GM23338 (cell line): ENCODE data around the gene TRAF3. TPM values are rescaled to one million over a fixed set of nuclear protein-coding genes. Genes with fewer than 3 reads are reported as not detected.
A peak's percentile ranks its signal among the peaks of the same experiment; 100 is the strongest.

Source experiments
- ATAC-seq: fragments of 200-7000 bp; cut with Tn5 transposase; 3 replicates; pipeline ENCODE4 v1.9.1; 2020
- DNase-seq: peaks from one replicate; pipeline ENCODE4 v3.0.0-alpha.2; 2015; ENCODE audit warnings: low spot score
- H2AFZ ChIP-seq: fragments of 200-600 bp; sonication (generic); 2 replicates; pipeline ENCODE4 v1.8.0; 2016; ENCODE audit warnings: antibody characterized with exemption, mild to moderate bottlenecking, moderate library complexity
- H3F3A ChIP-seq: fragments of 200-600 bp; sonication (generic); replicated peaks from 2 replicates; pipeline ENCODE4 v1.8.0; 2017; ENCODE audit warnings: antibody characterized with exemption, mixed run types, low read depth
- H3K27ac ChIP-seq: fragments of 200-600 bp; sonication (generic); 2 replicates; pipeline ENCODE4 v1.6.1; 2016; ENCODE audit warnings: low read depth
- H3K27me3 ChIP-seq: fragments of 200-600 bp; sonication (generic); 2 replicates; pipeline ENCODE4 v1.8.0; 2016; ENCODE audit warnings: mild to moderate bottlenecking, mixed run types, moderate library complexity; ENCODE audit not compliant: insufficient read depth
- H3K36me3 ChIP-seq: fragments of 200-600 bp; sonication (generic); 2 replicates; pipeline ENCODE4 v1.8.0; 2016; ENCODE audit warnings: mild to moderate bottlenecking; ENCODE audit not compliant: insufficient read depth
- H3K4me1 ChIP-seq: fragments of 200-600 bp; sonication (generic); 2 replicates; pipeline ENCODE4 v1.8.0; 2016; ENCODE audit warnings: mild to moderate bottlenecking, moderate library complexity; ENCODE audit not compliant: insufficient read depth
- H3K4me2 ChIP-seq: fragments of 200-600 bp; sonication (generic); 2 replicates; pipeline ENCODE4 v1.7.1; 2017; ENCODE audit warnings: mixed run types
- H3K4me3 ChIP-seq: fragments of 200-600 bp; sonication (generic); 2 replicates; pipeline ENCODE4 v1.6.1; 2016; ENCODE audit warnings: mixed run types
- H3K79me2 ChIP-seq: fragments of 200-600 bp; sonication (generic); replicated peaks from 2 replicates; pipeline ENCODE4 v1.8.0; 2017; ENCODE audit warnings: mild to moderate bottlenecking; ENCODE audit not compliant: insufficient read depth
- H3K9me2 ChIP-seq: fragments of 200-600 bp; sonication (generic); 2 replicates; pipeline ENCODE4 v1.8.0; 2017; ENCODE audit not compliant: insufficient read depth
- H4K20me1 ChIP-seq: fragments of 200-600 bp; sonication (generic); replicated peaks from 2 replicates; pipeline ENCODE4 v1.8.0; 2017; ENCODE audit warnings: mild to moderate bottlenecking; ENCODE audit not compliant: insufficient read depth
- H3K27ac Mint-ChIP-seq: 2 replicates; pipeline ENCODE4 v1.8.0; 2020; ENCODE audit warnings: inconsistent platforms, mild to moderate bottlenecking, moderate library complexity, mixed read lengths
- H3K27me3 Mint-ChIP-seq: 3 replicates; pipeline ENCODE4 v1.8.0; 2022; ENCODE audit warnings: low read depth, mild to moderate bottlenecking, moderate library complexity, mixed read lengths, inconsistent platforms; ENCODE audit not compliant: insufficient read depth, poor library complexity
- H3K36me3 Mint-ChIP-seq: 3 replicates; pipeline ENCODE4 v1.8.0; 2021; ENCODE audit warnings: low read depth, mild to moderate bottlenecking, inconsistent platforms, moderate library complexity, mixed read lengths
- H3K4me1 Mint-ChIP-seq: 3 replicates; pipeline ENCODE4 v1.8.0; 2020; ENCODE audit warnings: mild to moderate bottlenecking, inconsistent platforms, mixed read lengths
- H3K4me3 Mint-ChIP-seq: 3 replicates; pipeline ENCODE4 v1.8.0; 2021; ENCODE audit warnings: moderate library complexity, mild to moderate bottlenecking, inconsistent platforms, mixed read lengths
- H3K9me3 Mint-ChIP-seq: 3 replicates; pipeline ENCODE4 v1.8.0; 2020; ENCODE audit warnings: moderate library complexity, mild to moderate bottlenecking, inconsistent platforms, mixed read lengths
- CREB1 ChIP-seq: fragments of 250-450 bp; sonication (Bioruptor Pico); IDR thresholded peaks from 2 replicates; pipeline ENCODE4 v1.5.0; 2020; ENCODE audit warnings: low read depth, mild to moderate bottlenecking, moderate library complexity
- CTCF ChIP-seq, 2 experiments: fragments of 200-600 bp in 1 of 2; sonication (generic) in 1 of 2; conservative IDR thresholded peaks; 2 replicates each; pipeline versions ENCODE4 v1.5.1 to v1.6.1; 2016 to 2017; ENCODE audit warnings: antibody characterized with exemption in 2 of 2, low read depth in 2 of 2, mild to moderate bottlenecking in 2 of 2, moderate library complexity in 1 of 2
- EZH2 ChIP-seq: fragments of 200-600 bp; sonication (generic); IDR thresholded peaks from one replicate; pipeline ENCODE4 v1.8.0; 2017; ENCODE audit warnings: antibody characterized with exemption, mild to moderate bottlenecking, low read depth; ENCODE audit not compliant: unreplicated experiment
- EZH2phosphoT487 ChIP-seq: fragments of 200-600 bp; sonication (generic); IDR thresholded peaks from one replicate; pipeline ENCODE4 v1.8.1; 2018; ENCODE audit warnings: antibody characterized with exemption; ENCODE audit not compliant: unreplicated experiment
- JUNB ChIP-seq: IDR thresholded peaks from one replicate; pipeline ENCODE4 v1.6.1; 2016; ENCODE audit warnings: antibody characterized with exemption; ENCODE audit not compliant: unreplicated experiment
- NANOG ChIP-seq: IDR thresholded peaks from 2 replicates; pipeline ENCODE4 v1.6.1; 2016; ENCODE audit warnings: antibody characterized with exemption, borderline replicate concordance
- POLR2AphosphoS5 ChIP-seq: IDR thresholded peaks from 2 replicates; pipeline ENCODE4 v1.6.1; 2016; ENCODE audit warnings: antibody characterized with exemption, low read depth
- REST ChIP-seq: IDR thresholded peaks from one replicate; pipeline ENCODE4 v1.6.1; 2018; ENCODE audit warnings: antibody characterized with exemption; ENCODE audit not compliant: unreplicated experiment
- STAT1 ChIP-seq: IDR thresholded peaks from one replicate; pipeline ENCODE4 v1.6.1; 2016; ENCODE audit warnings: antibody characterized with exemption; ENCODE audit not compliant: unreplicated experiment
- ZNF114 ChIP-seq: fragments of 250-450 bp; sonication (Bioruptor Pico); IDR thresholded peaks from 2 replicates; pipeline ENCODE4 v1.5.0; 2020; ENCODE audit warnings: mild to moderate bottlenecking, moderate library complexity
- ZNF331 ChIP-seq: fragments of 250-450 bp; sonication (Bioruptor Pico); IDR thresholded peaks from 2 replicates; pipeline ENCODE4 v1.5.0; 2020; ENCODE audit warnings: low read depth, mild to moderate bottlenecking, moderate library complexity
- ZNF462 ChIP-seq: fragments of 250-450 bp; sonication (Bioruptor Pico); IDR thresholded peaks from 2 replicates; pipeline ENCODE4 v1.5.0; 2020; ENCODE audit warnings: mild to moderate bottlenecking, moderate library complexity
- polyA plus RNA-seq: library from polyadenylated mRNA; unstranded; fragments of >200 nt; fragmentation: Nextera tagmentation; extraction: Ambion mirVana; gene quantifications from 2 replicates; pipeline ENCODE4 v1.2.1, GENCODE V29; 2016
- total RNA-seq: library from RNA; depleted of rRNA; stranded (reverse); fragments of >200 nt; shearing (Covaris generic); gene quantifications from 2 replicates; pipeline ENCODE4 v1.2.3, GENCODE V29; 2014
- TF ChIP-seq, protein P1 (sequence below): IDR thresholded peaks from 2 replicates; pipeline ENCODE4 v1.6.1; 2016; ENCODE audit warnings: antibody characterized with exemption

Gene TRAF3
- total and polyA plus RNA-seq, 2 experiments from 2014 or later = 3.7 to 9.3 TPM

- no peak overlapping the region for H3K27ac Mint-ChIP-seq
- no peaks in the 10 kb centered on the region for H3K4me1 ChIP-seq
- peaks cover 4% of the 10 kb centered on the region; the same call in 2 of the 3 replicates for H3K4me1 Mint-ChIP-seq
- H3K79me2 ChIP-seq = no peaks in the 10 kb centered on the region
- TF ChIP-seq ZNF331 (CRISPR knock-in tag) = no peak
- no peak for TF ChIP-seq EZH2
- TF ChIP-seq CTCF (conservative IDR thresholded peaks at IDR 0.05; ENCODE audit: low read depth in 2 of 2) = no peak
- TF ChIP-seq POLR2AphosphoS5 = no peak
- TF ChIP-seq CREB1 (CRISPR knock-in tag) = no peak
- no peak for TF ChIP-seq ZNF114 (CRISPR knock-in tag)
- TF ChIP-seq REST = no peak
- TF ChIP-seq, protein P1, sequence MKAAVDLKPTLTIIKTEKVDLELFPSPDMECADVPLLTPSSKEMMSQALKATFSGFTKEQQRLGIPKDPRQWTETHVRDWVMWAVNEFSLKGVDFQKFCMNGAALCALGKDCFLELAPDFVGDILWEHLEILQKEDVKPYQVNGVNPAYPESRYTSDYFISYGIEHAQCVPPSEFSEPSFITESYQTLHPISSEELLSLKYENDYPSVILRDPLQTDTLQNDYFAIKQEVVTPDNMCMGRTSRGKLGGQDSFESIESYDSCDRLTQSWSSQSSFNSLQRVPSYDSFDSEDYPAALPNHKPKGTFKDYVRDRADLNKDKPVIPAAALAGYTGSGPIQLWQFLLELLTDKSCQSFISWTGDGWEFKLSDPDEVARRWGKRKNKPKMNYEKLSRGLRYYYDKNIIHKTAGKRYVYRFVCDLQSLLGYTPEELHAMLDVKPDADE = no peak
- TF ChIP-seq STAT1 = no peak
- no peak for TF ChIP-seq JUNB
- no peak for TF ChIP-seq ZNF462 (CRISPR knock-in tag)
- TF ChIP-seq NANOG = no peak
- TF ChIP-seq EZH2phosphoT487 = no peak
- no peaks in the 10 kb centered on the region for H3K9me2 ChIP-seq
- peaks cover 7% of the 10 kb centered on the region for H3K36me3 Mint-ChIP-seq
- H3K27me3 Mint-ChIP-seq = peaks cover 4% of the 10 kb centered on the region
- H3K27ac ChIP-seq = no peak overlapping the region
- H3K4me3 ChIP-seq = no peak overlapping the region
- no peak overlapping the region for H3K4me2 ChIP-seq
- ATAC-seq (peak; percentile 74), DNase-seq (no peak)
- no peaks in the 10 kb centered on the region for H3K27me3 ChIP-seq
- no peaks in the 10 kb centered on the region for H3K36me3 ChIP-seq
- no peak overlapping the region for H3K4me3 Mint-ChIP-seq
- 0 out of 2 replicates have a peak, but pooled peaks cover 4% of the 10 kb centered on the region for H3F3A ChIP-seq
- H4K20me1 ChIP-seq = no peaks in the 10 kb centered on the region
- H3K9me3 Mint-ChIP-seq = 0 out of 3 replicates have a peak, but pooled peaks cover 2% of the 10 kb centered on the region
- H2AFZ ChIP-seq = no peak overlapping the region
Measured at GRCh38 chr14:102898776-102899515, 121.7 kb downstream of the TRAF3 start.
